Adrenal gland (tissue), 5 donors: ENCODE data around the gene RAB1B.

Experiments used
- POLR2A ChIP-seq, 2 donors: fragments of 450-650 bp; IDR thresholded peaks; one replicate each; pipeline ENCODE4 v1.6.1; 2017; ENCODE audit warnings: antibody characterized with exemption in 2 of 2, mild to moderate bottlenecking in 2 of 2, moderate library complexity in 1 of 2
- TF ChIP-seq, protein P1 (sequence below), 6 experiments: fragments of 450-650 bp in 4 of 6; fragments of 200-600 bp in 2 of 6; sonication (generic) in 1 of 6; IDR thresholded peaks; 1 replicate in 5 of 6; 2 replicates in 1 of 6; pipeline versions ENCODE4 v1.5.1 to v1.8.0; 2016 to 2021; ENCODE audit warnings: antibody characterized with exemption in 6 of 6, mild to moderate bottlenecking in 2 of 6, moderate library complexity in 1 of 6
- donor health status: DM: no; HTN: no; CAD: no.

DNA sequence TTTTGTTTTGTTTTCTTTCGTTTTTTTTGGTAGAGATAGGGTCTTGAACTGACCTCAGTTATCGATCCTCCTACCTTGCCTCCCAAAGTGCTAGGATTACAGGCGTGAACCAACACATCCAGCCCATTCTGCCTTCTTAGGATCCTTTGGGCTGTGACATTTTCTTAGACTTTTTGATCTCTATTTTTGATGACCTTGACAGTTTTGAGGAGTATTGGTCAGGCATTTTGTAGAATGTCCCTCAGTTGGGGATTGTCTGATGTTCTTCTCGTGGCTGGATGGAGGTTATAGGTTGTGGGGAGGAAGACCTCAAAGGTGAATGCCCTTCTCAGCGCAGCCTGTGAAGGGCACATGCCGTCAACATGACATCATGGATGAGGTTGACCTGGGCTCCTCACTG, 19.5 kb upstream of the RAB1B start:
- TF ChIP-seq, protein P1, sequence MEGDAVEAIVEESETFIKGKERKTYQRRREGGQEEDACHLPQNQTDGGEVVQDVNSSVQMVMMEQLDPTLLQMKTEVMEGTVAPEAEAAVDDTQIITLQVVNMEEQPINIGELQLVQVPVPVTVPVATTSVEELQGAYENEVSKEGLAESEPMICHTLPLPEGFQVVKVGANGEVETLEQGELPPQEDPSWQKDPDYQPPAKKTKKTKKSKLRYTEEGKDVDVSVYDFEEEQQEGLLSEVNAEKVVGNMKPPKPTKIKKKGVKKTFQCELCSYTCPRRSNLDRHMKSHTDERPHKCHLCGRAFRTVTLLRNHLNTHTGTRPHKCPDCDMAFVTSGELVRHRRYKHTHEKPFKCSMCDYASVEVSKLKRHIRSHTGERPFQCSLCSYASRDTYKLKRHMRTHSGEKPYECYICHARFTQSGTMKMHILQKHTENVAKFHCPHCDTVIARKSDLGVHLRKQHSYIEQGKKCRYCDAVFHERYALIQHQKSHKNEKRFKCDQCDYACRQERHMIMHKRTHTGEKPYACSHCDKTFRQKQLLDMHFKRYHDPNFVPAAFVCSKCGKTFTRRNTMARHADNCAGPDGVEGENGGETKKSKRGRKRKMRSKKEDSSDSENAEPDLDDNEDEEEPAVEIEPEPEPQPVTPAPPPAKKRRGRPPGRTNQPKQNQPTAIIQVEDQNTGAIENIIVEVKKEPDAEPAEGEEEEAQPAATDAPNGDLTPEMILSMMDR (IDR thresholded peaks at IDR 0.05), result no peak
- no peak for TF ChIP-seq POLR2A (IDR thresholded peaks at IDR 0.05)
